GM12864 (cell line): ENCODE measurements around the gene DHTKD1.
"Not testable (repeated sequence)": the region's sequence is repeated elsewhere in the genome, so short reads cannot be mapped to it uniquely, and the experiment has no call there.

Experiments used
- DNase-seq: peaks from one replicate; pipeline ENCODE4 v3.0.0-alpha.2; 2011; ENCODE audit warnings: low read depth
- H3K4me3 ChIP-seq: 2 replicates; pipeline ENCODE4 v1.5.1; 2011; ENCODE audit warnings: mild to moderate bottlenecking, low read depth, low read length, control low read depth
- TF ChIP-seq, protein P1 (sequence below): IDR thresholded peaks from 2 replicates; pipeline ENCODE4 v1.5.1; 2011; ENCODE audit warnings: low read depth, mild to moderate bottlenecking, moderate library complexity, low read length, control low read depth, inconsistent platforms; ENCODE audit errors: missing control alignments

The DHTKD1 gene

GRCh38 chr10:12081879-12082557, 13.3 kb downstream of the DHTKD1 start:
- no peak for DNase-seq
- TF ChIP-seq, protein P1, sequence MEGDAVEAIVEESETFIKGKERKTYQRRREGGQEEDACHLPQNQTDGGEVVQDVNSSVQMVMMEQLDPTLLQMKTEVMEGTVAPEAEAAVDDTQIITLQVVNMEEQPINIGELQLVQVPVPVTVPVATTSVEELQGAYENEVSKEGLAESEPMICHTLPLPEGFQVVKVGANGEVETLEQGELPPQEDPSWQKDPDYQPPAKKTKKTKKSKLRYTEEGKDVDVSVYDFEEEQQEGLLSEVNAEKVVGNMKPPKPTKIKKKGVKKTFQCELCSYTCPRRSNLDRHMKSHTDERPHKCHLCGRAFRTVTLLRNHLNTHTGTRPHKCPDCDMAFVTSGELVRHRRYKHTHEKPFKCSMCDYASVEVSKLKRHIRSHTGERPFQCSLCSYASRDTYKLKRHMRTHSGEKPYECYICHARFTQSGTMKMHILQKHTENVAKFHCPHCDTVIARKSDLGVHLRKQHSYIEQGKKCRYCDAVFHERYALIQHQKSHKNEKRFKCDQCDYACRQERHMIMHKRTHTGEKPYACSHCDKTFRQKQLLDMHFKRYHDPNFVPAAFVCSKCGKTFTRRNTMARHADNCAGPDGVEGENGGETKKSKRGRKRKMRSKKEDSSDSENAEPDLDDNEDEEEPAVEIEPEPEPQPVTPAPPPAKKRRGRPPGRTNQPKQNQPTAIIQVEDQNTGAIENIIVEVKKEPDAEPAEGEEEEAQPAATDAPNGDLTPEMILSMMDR, result no peak
- no peak overlapping the region for H3K4me3 ChIP-seq

DNA sequence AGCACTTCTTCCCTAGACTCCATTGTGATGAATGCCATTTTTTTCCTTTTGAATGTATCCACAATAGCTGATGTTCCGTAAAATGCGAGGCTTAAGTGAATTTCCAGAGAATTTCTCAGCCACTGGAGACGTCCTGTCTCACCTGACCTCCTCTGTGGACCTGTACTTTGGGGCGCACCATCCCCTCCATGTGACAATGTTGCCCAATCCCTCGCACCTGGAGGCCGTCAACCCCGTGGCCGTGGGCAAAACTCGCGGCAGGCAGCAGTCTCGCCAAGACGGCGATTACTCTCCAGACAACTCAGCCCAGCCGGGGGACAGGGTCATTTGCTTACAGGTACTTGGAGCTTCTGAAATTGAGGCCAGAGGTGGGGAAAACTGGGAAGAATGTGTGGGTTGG, 20.2 kb downstream of the DHTKD1 start:
- H3K4me3 ChIP-seq, result no peak overlapping the region
- DNase-seq, result no peak
- TF ChIP-seq, protein P1, result no peak

DNA sequence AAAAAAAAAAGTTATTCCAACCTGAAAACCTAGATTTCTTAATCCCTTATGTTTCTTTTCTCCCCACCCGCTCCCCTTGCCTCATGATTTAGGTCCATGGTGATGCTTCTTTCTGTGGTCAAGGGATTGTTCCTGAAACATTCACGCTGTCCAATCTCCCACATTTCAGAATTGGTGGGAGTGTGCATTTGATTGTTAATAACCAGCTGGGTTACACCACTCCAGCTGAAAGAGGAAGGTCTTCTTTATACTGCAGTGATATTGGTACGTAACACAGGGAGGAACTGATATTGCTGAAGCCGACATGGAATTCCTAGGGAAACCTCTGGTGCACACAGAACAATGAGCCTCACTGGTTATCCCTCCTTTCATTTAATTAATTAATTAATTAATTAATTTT, 22.7 kb downstream of the DHTKD1 start:
- no peak for DNase-seq
- TF ChIP-seq, protein P1, result no peak
- no peak overlapping the region for H3K4me3 ChIP-seq

DNA sequence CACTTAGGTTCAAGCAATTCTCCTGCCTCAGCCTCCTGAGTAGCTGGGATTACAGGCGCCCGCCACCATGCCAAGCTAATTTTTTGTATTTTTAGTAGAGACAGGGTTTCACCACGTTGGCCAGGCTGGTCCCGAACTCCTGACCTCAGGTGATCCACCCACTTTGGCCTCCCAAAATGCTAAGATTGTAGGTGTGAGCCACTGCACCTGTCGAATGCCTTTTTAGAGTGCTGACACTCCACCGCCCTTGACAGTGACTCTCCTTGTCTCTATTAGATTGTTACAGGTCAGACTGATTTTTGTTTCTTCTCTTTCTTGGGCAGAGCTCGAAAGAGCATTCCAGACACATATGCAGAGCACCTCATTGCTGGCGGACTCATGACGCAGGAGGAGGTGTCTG, 28.6 kb downstream of the DHTKD1 start:
- not testable (repeated sequence) for DNase-seq, H3K4me3 ChIP-seq

DNA sequence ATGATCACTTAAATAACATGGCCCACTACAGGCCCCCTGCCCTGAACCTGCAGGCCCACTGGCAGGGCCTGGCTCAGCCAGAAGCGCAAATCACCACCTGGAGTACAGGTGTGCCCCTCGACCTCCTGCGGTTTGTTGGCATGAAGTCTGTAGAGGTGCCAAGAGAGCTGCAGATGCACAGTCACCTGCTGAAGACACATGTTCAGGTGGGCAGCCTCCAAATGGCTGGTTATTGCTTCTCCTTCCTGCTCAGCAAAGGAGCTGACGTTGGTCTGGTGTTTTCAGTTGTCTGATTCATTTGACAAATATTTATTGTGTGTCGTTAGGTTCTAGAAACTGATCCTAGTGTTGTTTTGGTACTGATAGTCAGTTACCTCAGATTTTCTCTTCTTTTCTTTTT, 29.0 kb downstream of the DHTKD1 start:
- TF ChIP-seq, protein P1, result no peak
- H3K4me3 ChIP-seq, result no peak overlapping the region
- no peak for DNase-seq

GRCh38 chr10:12098966-12099365, 30.2 kb downstream of the DHTKD1 start:
- no peak for DNase-seq
- no peak overlapping the region for H3K4me3 ChIP-seq
- TF ChIP-seq, protein P1, result no peak

- DNase-seq, result no peak
- no peak overlapping the region for H3K4me3 ChIP-seq
- TF ChIP-seq, protein P1, result no peak
Measured at GRCh38 chr10:12103802-12104201, 35.0 kb downstream of the DHTKD1 start.
